Measurements from ENCODE around the gene OPRM1. TPM values are rescaled to one million over a fixed set of nuclear protein-coding genes. Genes with fewer than 3 reads are reported as not detected.
"Not testable (repeated sequence)": the region's sequence is repeated elsewhere in the genome, so short reads cannot be mapped to it uniquely, and the experiment has no call there.

Gene OPRM1
- not detected for polyA plus RNA-seq (2013, experiment 1 of 2; ENCODE audit: insufficient read length)
- not detected for polyA plus RNA-seq (2013, experiment 2 of 2; ENCODE audit: insufficient read length)

DNA sequence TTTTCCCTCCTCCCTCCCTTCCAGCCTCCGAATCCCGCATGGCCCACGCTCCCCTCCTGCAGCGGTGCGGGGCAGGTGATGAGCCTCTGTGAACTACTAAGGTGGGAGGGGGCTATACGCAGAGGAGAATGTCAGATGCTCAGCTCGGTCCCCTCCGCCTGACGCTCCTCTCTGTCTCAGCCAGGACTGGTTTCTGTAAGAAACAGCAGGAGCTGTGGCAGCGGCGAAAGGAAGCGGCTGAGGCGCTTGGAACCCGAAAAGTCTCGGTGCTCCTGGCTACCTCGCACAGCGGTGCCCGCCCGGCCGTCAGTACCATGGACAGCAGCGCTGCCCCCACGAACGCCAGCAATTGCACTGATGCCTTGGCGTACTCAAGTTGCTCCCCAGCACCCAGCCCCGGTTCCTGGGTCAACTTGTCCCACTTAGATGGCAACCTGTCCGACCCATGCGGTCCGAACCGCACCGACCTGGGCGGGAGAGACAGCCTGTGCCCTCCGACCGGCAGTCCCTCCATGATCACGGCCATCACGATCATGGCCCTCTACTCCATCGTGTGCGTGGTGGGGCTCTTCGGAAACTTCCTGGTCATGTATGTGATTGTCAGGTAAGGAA lies at the start of gene OPRM1:
TSS of gene OPRM1 (plus strand) at position 10 of the 612 bp plus-strand sequence. CDS start at position 315, 305 bp downstream.
- peak; percentile 40 for DNase-seq

DNA sequence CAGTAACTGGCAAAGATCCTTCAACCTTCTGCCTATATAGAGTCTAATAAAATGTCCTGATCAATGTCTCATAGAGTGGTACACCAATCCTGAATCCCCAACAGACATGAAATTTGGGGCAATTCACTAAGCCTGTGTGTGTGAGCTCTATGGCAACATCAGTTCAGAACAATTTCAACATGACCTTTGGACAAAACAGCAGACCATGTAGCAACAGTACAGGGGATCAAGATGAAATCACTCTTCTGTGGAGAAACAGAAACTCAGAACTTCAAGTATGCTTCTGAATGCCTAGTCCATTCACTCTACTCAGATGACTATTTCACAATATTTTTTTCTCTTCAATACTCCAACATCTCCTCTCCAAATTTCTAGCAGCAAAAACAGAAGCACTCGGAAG lies 49.1 kb upstream of the OPRM1 start:
- DNase-seq = no peak

DNA sequence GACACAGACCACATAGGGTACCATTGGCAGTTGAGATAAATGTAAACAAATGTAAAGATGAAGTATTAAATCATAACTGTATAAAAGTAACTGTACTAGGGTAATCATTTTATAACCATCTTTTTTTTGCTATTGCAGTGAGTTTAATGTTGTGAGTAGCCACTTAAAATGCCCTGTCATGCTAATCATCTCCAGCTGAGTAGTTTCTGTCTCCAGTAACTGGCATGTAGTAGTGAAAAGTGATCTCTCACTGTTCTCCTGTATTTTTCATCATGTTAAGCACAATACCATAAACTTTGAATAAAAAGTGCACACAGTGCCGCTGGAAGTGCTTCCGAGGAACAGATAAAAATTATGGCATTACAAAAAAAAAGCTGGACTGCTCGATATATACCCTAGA lies 45.0 kb upstream of the OPRM1 start:
- no peak for DNase-seq

DNA sequence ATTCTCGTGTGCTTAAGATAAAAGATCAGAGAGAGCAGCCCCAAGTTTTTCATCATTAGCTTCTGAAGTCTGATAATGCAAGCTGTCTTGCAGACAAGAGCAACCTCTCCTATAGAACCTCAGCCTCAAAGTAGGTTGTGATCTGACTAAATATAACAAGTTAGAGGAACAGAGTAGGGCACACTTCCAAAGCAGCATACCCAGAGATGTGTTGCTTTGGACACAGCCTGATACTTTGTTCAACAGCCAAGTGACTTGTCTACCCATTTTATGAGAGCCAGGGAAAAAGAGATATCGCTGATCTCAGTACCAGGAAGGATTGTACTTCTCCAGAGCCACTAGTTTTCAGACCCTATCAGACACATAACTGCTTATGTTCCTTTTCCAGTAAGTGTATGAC lies 44.2 kb upstream of the OPRM1 start:
- DNase-seq = no peak

DNA sequence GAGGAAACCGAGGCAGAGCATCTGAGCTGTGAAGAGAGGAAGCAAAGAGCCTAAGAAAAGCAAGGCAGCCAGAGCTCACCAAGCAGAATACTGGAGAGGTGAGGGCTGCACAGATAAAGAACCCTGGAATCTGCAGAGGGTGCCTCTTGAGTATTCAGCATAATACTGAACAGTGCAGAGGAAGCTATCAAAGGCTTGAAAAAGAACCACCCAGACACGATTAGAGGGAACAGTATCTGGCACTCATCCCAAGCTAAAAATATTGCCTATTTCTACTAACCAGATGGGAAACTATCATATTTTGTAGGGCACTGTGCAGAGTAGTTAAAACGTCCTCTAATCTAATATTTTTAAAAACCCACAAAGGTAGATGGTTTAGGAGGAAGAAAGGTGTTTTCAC lies 41.8 kb upstream of the OPRM1 start:
- DNase-seq = no peak

DNA sequence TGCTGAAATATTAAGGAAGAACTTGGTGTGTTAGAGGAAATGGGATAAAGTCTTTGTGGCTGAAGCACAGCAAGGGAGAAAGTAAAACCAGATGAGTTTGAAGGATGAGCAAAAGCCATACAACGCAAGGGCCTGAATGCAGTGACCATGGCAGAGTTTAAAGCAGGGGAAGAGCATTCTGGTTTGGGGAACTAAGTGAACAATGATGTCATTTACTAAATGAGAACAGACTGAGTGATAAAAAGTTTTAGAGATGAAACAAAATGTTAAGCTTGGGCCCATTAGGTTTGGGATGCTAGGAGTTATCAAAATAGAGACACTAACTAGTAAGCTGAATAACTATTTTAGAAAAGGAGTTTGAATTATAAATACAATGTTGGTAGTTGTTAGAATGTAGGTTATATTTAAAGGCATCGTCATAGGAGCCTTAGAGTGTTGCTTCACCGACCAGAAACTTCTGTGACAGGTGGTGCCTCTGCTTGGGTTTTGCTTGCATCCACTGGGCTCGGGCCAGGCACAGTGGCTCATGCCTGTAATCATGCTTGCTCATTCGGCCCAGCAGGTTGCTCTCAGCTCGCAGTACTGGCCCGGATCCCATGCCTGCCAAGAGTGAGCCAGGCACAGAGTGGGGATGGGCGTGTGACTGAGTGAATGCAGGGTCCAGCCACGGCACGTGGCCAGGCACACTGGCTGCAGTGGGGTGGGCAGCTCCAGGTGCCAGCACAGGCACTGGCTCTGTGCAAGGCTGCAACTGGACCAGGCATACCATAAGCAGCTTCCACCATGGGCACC lies 37.4 kb upstream of the OPRM1 start:
- DNase-seq = no peak

DNA sequence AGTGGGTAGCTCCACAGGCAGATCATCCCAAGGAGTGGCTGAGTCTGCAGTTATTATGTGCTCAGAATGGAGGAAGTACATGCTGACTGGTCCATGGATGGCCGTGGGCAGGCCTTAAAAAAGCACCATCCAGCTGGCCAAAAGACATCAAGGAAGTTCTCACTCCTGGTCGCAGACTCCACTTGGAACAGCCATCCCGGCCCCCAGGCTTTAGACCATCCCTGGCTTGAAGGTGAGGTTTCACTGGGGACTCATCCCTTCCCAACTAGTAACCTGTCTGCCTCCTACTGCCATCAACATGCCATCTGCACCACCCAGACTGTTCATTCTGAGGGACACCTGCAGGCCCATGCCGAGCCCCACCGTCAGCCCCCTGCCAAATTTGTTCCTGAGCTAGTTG lies 36.1 kb upstream of the OPRM1 start:
- no peak for DNase-seq

DNA sequence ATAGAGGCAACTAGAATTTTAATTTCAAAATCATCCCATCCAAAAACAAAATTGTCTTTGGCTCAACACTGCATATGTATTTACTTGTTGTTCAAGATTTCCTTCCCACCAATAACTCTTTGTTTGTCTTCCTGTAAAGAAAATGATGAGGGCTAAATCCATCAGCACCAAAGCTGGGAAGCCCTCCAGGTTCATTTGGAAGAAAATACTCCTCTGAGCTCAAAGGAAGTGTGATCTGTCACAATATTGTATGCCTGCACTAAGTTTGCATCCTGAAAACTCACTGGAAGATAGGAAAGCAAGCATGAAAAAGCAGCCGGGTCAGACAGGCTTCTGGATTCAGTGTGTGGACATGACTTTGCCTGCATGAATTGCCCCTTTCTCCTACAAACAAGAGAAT lies 28.7 kb upstream of the OPRM1 start:
- no peak for DNase-seq

DNA sequence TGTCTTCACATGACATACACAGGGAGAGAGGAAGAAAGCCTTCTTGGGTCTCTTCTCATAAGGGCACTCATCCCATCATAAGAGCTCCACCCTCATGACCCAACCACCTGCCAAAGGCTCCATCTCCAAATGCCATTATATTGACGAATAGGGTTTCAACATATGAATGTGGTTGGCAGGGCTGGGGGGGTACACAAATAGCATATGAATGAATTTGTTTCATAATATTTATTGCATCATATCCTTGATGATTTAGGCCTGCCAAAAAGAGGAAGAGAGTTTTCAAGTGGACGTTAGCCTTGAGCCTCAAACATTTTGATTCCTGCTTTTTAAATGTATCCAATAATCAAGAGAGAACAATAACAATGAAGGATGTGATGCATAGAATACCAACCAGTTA lies 26.2 kb upstream of the OPRM1 start:
- no peak for DNase-seq

DNA sequence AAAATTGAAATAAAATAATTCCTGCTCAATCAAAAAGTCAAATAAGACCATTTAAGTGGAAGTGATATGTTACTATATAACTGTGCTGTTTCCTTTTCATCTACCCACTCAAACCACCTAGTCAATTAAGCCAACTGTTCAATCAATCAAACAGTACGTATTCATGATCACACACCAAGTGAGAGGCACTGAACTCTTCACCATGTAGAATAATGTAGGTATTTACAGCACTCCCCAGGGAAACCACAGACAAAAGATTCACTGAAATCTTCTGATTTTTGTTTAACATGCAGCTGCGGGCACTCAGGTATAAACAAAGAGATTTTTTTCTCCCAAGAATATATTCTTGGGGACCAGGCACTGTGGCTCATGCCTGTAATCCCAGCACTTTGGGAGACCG lies 21.3 kb upstream of the OPRM1 start:
- no peak for DNase-seq

DNA sequence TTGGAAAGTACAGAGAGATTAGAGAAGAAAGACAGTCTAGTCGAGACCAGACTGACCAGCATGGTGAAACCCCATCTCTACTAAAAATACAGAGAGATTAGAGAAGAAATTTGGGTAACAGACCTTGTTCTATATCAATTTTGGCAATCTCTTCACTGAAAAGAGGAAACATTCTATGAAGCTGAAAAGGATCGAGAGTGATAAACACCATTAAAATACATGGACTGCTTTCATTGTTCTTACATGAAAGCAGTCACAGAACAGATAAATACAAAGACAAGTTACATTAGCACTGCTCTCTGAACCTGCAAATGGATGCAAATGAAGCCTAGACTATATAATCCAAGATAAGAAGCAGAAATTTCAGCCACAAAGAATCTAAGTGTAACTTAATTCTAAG lies 8.4 kb upstream of the OPRM1 start:
- no peak for DNase-seq

DNA sequence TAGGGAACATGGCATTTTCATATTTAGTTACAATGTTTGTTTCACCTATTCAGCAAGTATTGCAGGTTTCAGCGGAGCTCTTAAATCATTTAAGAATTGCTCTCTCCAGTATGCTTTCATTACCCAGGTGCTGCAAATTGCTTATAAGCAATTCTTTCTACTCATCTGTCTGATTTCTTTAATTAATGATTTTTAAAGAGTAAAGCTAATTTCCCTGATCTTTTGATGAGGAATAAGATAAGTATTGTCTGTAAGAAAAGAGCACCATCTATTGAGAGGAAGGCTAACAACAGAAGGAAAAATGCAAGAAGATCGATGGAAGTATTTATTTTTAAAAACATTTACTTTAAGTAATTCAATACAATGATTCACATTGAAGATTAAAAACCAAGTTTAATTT lies 2.0 kb downstream of the OPRM1 start:
- no peak for DNase-seq

DNA sequence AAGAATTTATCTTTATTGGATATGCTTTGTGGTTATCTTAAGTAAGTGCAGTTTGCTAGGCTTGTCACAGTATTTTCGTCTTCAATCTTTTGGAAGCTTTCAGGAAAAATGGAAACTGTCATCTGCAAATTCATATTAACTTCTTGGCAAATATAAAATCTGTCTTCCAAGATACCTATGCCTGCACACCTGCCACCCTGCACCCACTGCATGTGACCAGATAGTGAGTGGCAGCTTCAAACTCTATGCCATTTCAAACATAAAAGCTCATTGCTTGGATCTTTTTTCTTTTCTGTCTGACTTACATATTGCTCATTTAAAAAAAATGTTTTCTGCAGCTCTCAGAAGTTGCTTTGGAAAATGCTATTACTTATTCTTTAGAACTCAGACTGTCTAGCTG lies 14.1 kb downstream of the OPRM1 start:
- no peak for DNase-seq

DNA sequence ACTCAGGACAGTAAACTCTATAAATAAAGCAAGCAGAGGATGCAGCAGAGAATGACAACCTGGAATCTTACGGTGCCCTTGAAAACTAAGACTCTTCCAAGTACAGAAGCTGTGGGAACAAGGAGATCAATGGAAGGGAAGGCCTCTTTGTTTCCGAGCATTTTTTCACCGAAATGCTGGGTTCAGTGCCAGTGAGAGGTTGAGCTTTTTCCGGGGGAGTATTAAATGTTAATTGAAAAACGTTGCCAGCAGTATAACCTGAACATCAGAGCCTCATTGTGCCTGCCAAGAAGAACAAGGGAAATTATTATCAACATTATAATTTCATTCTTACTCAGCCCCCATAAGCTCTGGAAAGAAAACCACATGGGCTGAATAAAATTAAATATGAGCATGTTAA lies 17.5 kb downstream of the OPRM1 start:
- DNase-seq = no peak

DNA sequence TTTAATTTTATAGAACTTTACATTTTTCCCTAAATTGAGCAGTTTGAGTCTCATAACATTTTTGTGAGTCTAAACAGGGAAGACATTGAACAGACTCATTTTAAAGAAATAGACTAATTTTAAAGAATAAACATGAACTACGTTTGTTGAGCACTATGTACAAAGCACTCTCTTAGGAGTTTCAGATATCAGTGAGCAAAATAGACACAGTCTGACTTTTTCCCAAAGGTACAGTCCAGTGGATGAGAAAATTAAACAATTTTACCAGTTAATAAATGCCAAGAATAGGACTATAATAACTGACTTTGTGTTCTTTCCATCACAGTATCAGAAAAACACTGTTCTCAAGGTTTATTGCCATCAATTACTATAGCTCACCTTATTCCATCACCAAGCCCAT lies 18.1 kb downstream of the OPRM1 start:
- DNase-seq = no peak

DNA sequence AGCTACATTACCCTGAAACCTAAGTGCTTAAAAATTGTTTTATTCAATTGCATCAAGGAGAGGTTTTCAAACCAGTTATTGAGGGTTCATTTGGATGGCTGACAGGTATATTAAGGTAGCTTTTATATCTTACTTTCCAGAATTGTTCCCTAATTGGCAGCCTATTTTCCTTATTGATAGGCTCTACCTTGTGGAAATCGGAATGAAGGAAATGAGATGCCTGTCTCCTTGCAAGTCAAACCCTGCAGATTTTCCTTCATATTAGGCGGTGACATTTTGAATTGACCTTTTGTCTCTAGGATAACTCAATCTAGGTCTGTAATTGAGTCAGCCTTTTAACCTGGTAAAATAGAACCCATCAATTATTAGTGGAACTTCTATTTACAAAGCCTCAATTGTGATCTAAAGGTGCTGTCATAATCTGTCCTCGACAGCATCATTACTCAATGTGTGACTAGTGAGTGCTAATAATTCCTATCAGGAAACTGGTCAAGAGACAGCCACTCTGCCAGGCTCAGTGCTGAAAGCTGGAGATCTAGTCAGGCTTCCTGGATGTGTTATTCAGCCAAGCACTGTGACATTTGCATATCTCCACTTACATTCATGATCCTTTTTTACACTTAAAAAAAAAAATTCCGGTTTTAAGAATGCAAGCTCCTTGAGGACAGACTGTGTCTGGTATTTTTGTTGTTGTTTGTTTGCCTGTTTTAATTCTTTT lies 20.1 kb downstream of the OPRM1 start:
- no peak for DNase-seq

DNA sequence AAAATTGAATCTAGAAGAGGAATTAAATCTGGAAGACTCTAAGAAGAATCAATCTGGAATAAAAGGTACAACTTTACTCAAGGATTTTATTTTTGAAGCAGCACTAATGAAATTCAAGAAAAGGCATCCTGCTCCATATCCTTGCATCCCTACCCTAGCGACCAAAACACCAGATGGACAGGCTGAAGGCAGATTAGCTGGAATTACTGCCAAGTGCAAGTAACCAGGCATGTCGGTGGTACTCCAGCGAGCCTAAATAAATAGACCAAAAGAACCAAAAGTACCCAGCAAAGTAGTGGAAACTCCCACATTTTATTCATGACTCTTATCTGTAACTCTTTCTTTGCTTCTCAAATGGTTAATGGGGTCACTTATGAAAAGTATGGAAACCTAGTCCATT lies 21.0 kb downstream of the OPRM1 start:
- no peak for DNase-seq

DNA sequence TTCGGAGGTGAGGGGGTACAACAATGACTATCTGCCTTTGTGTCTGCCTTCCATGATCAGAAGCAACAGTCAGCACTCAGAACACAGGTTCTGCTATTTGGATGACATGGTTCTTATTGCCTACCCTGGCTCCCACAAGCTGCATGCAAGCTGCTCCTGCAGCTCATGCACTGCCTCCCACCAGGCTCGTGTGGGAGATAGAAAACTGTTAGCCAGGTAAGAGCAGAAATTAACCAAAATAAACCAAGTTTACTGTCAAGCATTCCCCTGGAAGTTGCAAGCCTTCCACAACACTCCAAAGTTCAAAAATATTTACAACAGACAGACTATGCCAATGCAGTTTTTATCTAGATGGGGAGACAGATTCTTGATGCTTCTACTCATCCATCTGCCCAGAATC lies 31.0 kb downstream of the OPRM1 start:
- no peak for DNase-seq

DNA sequence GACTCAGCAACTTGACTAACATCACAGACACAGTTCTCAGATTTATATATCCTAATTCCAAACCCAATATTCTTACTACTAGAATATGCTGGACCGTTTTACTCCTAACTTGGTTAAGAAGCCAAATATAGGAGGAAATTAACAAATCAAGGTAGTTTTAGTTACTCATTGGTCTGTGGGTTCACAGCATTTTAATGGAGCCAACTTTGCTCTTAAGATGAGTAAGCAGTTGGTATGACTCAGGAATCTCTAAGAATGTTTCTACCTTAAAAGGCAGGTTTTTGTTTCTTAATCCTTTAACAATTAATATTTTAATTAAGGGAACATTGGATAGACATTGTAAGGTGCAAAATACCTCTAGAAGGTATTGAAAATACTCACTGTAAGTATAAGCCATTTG lies 31.6 kb downstream of the OPRM1 start:
- no peak for DNase-seq

DNA sequence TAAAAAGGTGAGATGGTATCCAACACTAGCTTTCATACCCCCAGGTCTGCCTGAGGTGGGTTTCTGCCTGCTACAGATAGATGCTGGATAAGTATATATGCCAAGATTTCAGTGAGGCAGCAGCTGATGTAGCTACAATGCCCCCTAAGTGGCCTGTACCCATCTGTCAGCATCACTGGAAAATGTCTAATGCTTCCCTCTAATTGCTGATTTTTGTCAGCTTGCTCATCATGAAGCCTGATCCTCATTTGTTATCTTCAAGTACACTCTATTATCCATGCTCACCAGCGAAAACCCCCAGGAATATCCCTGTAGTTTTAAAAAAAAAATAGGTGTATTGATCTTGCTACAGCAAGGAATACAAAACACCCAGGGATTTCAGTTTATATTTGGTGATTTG lies 32.2 kb downstream of the OPRM1 start:
- no peak for DNase-seq

DNA sequence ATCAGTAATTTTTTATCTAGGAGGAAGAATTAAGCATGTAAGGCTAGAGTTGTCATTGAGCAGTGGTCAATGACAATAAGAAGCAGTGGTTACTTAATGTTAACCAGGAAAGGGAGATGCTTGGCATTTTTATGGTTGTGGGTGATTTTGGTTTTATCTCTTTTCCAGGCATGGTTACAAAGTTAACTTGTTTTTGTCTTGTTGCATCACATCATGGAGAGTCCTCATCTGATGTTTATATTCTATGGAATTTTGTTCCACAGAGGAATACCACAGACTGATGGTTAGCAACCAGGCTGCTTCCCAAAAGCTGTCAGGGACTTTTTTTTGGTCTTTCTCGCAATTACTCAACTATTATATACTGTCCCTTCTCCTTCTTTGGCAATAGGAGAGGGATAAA lies 32.7 kb downstream of the OPRM1 start:
- DNase-seq = no peak

DNA sequence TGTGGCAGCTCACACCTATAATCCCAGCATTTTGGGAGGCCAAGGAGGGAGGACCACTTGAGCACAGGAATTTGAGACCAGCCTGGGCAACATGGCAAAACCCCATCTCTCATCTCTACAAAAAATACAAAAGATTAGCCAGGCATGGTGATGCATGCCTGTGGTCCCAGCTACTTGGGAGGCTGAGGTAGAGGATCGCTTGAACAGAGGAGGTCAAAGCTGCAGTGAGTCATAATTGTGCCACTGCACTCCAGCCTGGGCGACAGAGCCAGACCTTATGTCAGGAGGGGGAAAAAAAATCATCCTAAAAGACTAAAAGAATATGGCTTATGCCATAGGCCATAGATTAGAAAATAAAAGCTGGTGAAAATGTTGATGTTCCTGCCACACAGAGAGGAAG lies 39.6 kb downstream of the OPRM1 start:
- not testable (repeated sequence) for DNase-seq

DNA sequence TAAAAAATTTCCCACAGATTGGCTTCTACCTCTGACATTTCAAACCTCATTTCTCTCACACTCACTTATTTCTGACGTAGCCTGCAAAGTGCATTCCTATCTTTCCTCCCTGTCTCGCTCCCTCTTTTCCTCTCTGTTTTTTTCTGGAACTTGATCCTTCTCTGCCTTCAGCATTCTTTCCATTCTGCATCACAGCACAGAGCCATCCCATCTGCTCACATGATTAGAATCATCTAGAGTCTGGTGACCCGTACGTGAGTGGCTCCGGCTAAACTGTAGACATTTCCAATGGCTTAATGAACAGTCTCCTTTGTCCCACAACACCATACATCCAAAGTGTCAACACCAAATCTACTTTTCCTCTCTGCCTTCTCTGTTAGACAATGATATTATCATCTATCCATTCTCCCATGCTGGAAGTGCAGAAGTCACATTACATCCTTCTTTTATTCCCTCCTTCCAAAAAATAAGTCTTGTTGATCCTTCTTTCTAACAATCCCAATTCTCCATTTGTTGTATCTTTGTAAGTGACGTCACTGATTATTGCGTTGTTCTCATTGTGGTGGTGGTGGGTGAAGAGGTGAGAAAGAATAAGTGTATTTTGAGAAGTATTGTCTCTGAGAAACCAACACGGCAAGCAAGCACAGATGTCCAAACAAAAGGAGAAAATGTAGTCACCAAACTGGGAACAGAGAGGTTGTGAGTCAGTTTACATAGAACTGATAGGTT lies 41.6 kb downstream of the OPRM1 start:
- DNase-seq = peak; percentile 0
